ENCODE results near the gene NRXN3. TPM values are rescaled to one million over a fixed set of nuclear protein-coding genes. Genes with fewer than 3 reads are reported as not detected.

Gene NRXN3
- total and polyA plus RNA-seq, 11 donors = 0.19 to 2.2 (median 1.1) TPM

- Histone ChIP-seq H3K9me3 (no peaks in the 10 kb centered on the region), H3K27ac (no peak overlapping the region), H3K4me1 (no peaks in the 10 kb centered on the region), H3K27me3 (peaks cover 0 to 9% (median 0%) of the 10 kb centered on the region in 9 donors), H3K4me3 (no peak overlapping the region), H3K36me3 (no peaks in the 10 kb centered on the region)
- intact Hi-C loops (cut with DNase I) = no loop called here
- TF ChIP-seq, protein P1, sequence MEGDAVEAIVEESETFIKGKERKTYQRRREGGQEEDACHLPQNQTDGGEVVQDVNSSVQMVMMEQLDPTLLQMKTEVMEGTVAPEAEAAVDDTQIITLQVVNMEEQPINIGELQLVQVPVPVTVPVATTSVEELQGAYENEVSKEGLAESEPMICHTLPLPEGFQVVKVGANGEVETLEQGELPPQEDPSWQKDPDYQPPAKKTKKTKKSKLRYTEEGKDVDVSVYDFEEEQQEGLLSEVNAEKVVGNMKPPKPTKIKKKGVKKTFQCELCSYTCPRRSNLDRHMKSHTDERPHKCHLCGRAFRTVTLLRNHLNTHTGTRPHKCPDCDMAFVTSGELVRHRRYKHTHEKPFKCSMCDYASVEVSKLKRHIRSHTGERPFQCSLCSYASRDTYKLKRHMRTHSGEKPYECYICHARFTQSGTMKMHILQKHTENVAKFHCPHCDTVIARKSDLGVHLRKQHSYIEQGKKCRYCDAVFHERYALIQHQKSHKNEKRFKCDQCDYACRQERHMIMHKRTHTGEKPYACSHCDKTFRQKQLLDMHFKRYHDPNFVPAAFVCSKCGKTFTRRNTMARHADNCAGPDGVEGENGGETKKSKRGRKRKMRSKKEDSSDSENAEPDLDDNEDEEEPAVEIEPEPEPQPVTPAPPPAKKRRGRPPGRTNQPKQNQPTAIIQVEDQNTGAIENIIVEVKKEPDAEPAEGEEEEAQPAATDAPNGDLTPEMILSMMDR (IDR thresholded peaks at IDR 0.05) = no peak
- TF ChIP-seq POLR2A (IDR thresholded peaks at IDR 0.05) = no peak
- 67 to 72% (median 70%) methylated on average over 5 of the region's 5 CpGs for WGBS, 4 donors
- no peak for DNase-seq
- no peak for ATAC-seq
Observed at GRCh38 chr14:78232231-78233000, 62.2 kb downstream of the NRXN3 start.

DNA sequence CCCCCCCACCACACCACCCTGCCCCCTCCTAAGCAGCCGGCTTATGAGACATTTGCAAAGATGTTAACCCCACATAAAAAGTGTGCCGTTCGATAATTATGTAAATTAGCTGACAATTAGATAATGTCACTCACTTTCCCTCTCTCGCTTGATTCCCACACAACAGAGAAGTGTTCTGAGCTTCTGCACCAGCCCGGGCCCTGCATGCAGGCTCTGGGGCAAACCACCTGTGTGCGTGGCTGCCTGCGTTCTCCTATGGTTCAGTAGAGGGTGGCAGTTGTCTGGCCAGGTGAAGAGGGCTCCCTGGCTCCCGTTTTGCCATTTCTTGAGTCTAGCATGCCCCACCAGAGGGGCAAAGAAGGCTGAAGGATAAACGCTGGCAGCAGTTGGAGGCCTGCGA, 68.0 kb downstream of the NRXN3 start:
- Histone ChIP-seq H3K4me3 (no peak overlapping the region), H3K27ac (no peak overlapping the region), H3K36me3 (no peaks in the 10 kb centered on the region), H3K4me1 (no peaks in the 10 kb centered on the region), H3K27me3 (peaks cover 0 to 3% (median 0%) of the 10 kb centered on the region in 9 donors), H3K9me3 (no peaks in the 10 kb centered on the region)
- ATAC-seq (no peak), DNase-seq (no peak)
- 69 to 81% (median 76%) methylated on average over 9 to 10 of the region's 10 CpGs for WGBS, 4 donors
- TF ChIP-seq, protein P1 (IDR thresholded peaks at IDR 0.05) = no peak
- no peak for TF ChIP-seq POLR2A (IDR thresholded peaks at IDR 0.05)
- intact Hi-C loops (cut with DNase I) = no loop called here

GRCh38 chr14:78240567-78240966, 70.4 kb downstream of the NRXN3 start:
- ATAC-seq (no peak), DNase-seq (no peak)
- intact Hi-C loops (cut with DNase I) = no loop called here
- 72 to 79% (median 75%) methylated on average over 3 of the region's 3 CpGs for WGBS, 4 donors
- Histone ChIP-seq H3K9me3 (no peaks in the 10 kb centered on the region), H3K36me3 (no peaks in the 10 kb centered on the region), H3K27ac (no peak overlapping the region), H3K27me3 (peaks cover 0 to 4% (median 0%) of the 10 kb centered on the region in 9 donors), H3K4me1 (no peaks in the 10 kb centered on the region), H3K4me3 (no peak overlapping the region)
- TF ChIP-seq POLR2A (IDR thresholded peaks at IDR 0.05) = no peak
- TF ChIP-seq, protein P1 (IDR thresholded peaks at IDR 0.05) = no peak

GRCh38 chr14:78242086-78242485, 71.9 kb downstream of the NRXN3 start:
- no peaks in the 10 kb centered on the region for H3K9me3 ChIP-seq
- TF ChIP-seq POLR2A (IDR thresholded peaks at IDR 0.05) = no peak
- TF ChIP-seq, protein P1 (IDR thresholded peaks at IDR 0.05) = no peak
- no peak overlapping the region for H3K27ac ChIP-seq
- no peaks in the 10 kb centered on the region for H3K36me3 ChIP-seq
- intact Hi-C loops (cut with DNase I) = no loop called here
- ATAC-seq = no peak
- peaks cover 0 to 6% (median 0%) of the 10 kb centered on the region in 9 donors for H3K27me3 ChIP-seq
- WGBS, 4 donors = 47 to 51% (median 50%) methylated on average over 5 of the region's 5 CpGs
- no peaks in the 10 kb centered on the region for H3K4me1 ChIP-seq
- H3K4me3 ChIP-seq = no peak overlapping the region
- no peak for DNase-seq

All from heart left ventricle (tissue), 16 donors.